ENCODE measurements around the gene SYCP3. TPM values are rescaled to one million over a fixed set of nuclear protein-coding genes. Genes with fewer than 3 reads are reported as not detected.

SYCP3 gene
- total and polyA plus RNA-seq, 2 donors, result 0.76 to 1.4 TPM

DNA sequence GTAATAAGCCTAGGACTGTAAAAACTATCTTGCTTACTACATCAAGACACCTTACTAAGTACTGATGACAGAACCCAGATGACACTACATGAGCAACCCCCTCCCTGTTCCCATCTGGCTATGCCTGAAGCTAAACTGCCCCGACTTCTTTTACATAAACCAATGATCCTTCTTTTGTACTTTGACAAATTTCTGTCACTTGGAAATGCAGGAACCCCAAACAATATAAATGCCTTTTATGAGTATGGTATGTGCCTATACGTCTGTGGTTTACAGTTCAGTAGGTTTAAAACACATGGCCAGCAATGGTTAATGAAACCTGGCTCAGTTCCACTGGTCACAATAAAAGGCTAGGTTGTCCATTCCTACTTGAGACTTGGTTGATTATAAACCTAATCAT is 6.1 kb downstream of the SYCP3 start:
- no peaks in the 10 kb centered on the region for H3K4me1 ChIP-seq (ENCODE audit: control insufficient read depth in 2 of 2, insufficient read depth in 2 of 2, low read length in 2 of 2)
- H3K36me3 ChIP-seq (ENCODE audit: control insufficient read depth in 2 of 2, insufficient read depth in 2 of 2, low read length in 1 of 2), result peaks cover 0 to 3% of the 10 kb centered on the region in 2 donors
- no peaks in the 10 kb centered on the region for H3K9me3 ChIP-seq (ENCODE audit: control insufficient read depth in 2 of 2, insufficient read depth in 1 of 2, low read length in 1 of 2)
- WGBS, result 98% methylated on average over 2 of the region's 2 CpGs
- no peak overlapping the region for H3K4me3 ChIP-seq (ENCODE audit: low read length in 2 of 2)
- no peak for DNase-seq (ENCODE audit: low read depth in 6 of 9, low spot score in 9 of 9)
- no peaks in the 10 kb centered on the region for H3K27me3 ChIP-seq (ENCODE audit: control insufficient read depth in 2 of 2, insufficient read depth in 1 of 2, low read length in 1 of 2)
- no peak overlapping the region for H3K27ac ChIP-seq (ENCODE audit: low read depth in 1 of 2, low read length in 1 of 2)

DNA sequence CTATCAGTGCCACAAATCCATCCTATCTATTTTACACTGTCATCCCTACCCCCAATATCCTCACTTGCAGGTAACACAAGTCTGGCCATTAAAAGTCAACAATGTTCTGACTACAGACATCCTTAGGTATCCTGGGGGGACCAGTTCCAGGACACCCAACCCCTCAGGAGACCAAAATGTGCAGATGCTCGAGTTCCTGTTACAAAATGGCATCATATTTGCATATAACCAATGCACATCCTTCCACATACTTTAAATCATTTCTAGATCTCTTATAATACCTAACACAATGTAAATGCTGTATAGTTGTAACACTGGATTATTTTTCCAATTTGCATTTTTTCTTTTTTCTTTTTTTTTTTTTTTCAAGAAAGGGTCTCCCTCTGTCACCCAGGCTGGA is 6.9 kb downstream of the SYCP3 start:
- no peak for DNase-seq (ENCODE audit: low read depth in 6 of 9, low spot score in 9 of 9)
- no peaks in the 10 kb centered on the region for H3K36me3 ChIP-seq (ENCODE audit: control insufficient read depth in 2 of 2, insufficient read depth in 2 of 2, low read length in 1 of 2)
- WGBS, result 96% methylated on average over 1 of the region's 1 CpG
- no peak overlapping the region for H3K4me3 ChIP-seq (ENCODE audit: low read length in 2 of 2)
- no peak overlapping the region for H3K27ac ChIP-seq (ENCODE audit: low read depth in 1 of 2, low read length in 1 of 2)
- H3K4me1 ChIP-seq (ENCODE audit: control insufficient read depth in 2 of 2, insufficient read depth in 2 of 2, low read length in 2 of 2), result no peaks in the 10 kb centered on the region
- H3K9me3 ChIP-seq (ENCODE audit: control insufficient read depth in 2 of 2, insufficient read depth in 1 of 2, low read length in 1 of 2), result no peaks in the 10 kb centered on the region
- no peaks in the 10 kb centered on the region for H3K27me3 ChIP-seq (ENCODE audit: control insufficient read depth in 2 of 2, insufficient read depth in 1 of 2, low read length in 1 of 2)

DNA sequence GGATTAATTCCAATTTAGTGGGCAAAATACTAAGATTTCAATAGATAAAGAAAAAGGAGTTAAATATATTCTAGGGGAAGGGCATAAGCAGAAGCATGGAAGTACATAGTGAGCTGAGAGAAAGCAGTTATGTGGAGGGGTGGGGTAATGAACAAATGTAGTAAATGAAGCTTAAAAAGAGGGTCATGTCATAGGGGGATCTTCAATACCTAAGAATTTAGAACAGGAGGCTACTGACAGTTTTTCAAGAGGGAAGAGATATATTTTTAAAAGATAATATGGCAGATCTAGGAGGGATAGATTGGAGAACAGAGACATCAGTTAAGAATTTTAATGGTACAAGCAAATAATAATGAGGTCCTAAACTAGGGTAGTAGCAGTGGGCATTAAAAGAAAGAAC is 9.4 kb downstream of the SYCP3 start:
- no peak overlapping the region for H3K4me3 ChIP-seq (ENCODE audit: low read length in 2 of 2)
- H3K36me3 ChIP-seq (ENCODE audit: control insufficient read depth in 2 of 2, insufficient read depth in 2 of 2, low read length in 1 of 2), result no peaks in the 10 kb centered on the region
- H3K4me1 ChIP-seq (ENCODE audit: control insufficient read depth in 2 of 2, insufficient read depth in 2 of 2, low read length in 2 of 2), result no peaks in the 10 kb centered on the region
- no peaks in the 10 kb centered on the region for H3K9me3 ChIP-seq (ENCODE audit: control insufficient read depth in 2 of 2, insufficient read depth in 1 of 2, low read length in 1 of 2)
- H3K27ac ChIP-seq (ENCODE audit: low read depth in 1 of 2, low read length in 1 of 2), result no peak overlapping the region
- no peak for DNase-seq (ENCODE audit: low read depth in 6 of 9, low spot score in 9 of 9)
- no peaks in the 10 kb centered on the region for H3K27me3 ChIP-seq (ENCODE audit: control insufficient read depth in 2 of 2, insufficient read depth in 1 of 2, low read length in 1 of 2)

DNA sequence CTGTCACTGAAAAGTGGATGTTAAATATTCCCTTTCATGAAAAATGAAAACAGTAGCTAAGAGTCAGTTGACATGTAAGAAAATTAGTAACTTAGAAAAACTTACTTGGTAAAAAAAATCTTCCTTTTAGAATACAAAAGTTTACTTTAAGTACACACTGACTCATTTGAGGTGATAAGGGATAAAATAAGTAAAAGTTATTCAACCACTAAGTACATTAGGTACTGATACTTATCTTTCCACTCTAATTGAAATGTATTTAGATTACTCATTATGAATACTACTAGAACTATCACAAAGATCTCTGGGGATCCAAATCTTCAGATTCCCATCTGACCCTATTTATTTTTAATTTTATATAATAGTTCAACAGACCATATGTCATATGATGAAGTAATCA is 12.2 kb downstream of the SYCP3 start:
- Histone ChIP-seq H3K27ac (ENCODE audit: low read depth in 1 of 2, low read length in 1 of 2) (no peak overlapping the region), H3K36me3 (ENCODE audit: control insufficient read depth in 2 of 2, insufficient read depth in 2 of 2, low read length in 1 of 2) (no peaks in the 10 kb centered on the region), H3K27me3 (ENCODE audit: control insufficient read depth in 2 of 2, insufficient read depth in 1 of 2, low read length in 1 of 2) (no peaks in the 10 kb centered on the region), H3K4me3 (ENCODE audit: low read length in 2 of 2) (no peak overlapping the region), H3K4me1 (ENCODE audit: control insufficient read depth in 2 of 2, insufficient read depth in 2 of 2, low read length in 2 of 2) (no peaks in the 10 kb centered on the region), H3K9me3 (ENCODE audit: control insufficient read depth in 2 of 2, insufficient read depth in 1 of 2, low read length in 1 of 2) (no peaks in the 10 kb centered on the region)
- DNase-seq (ENCODE audit: low read depth in 6 of 9, low spot score in 9 of 9), result no peak

GRCh38 chr12:101722392-101722791 is 16.9 kb downstream of the SYCP3 start:
- no peaks in the 10 kb centered on the region for H3K27me3 ChIP-seq (ENCODE audit: control insufficient read depth in 2 of 2, insufficient read depth in 1 of 2, low read length in 1 of 2)
- no peak for DNase-seq (ENCODE audit: low read depth in 6 of 9, low spot score in 9 of 9)
- no peaks in the 10 kb centered on the region for H3K4me1 ChIP-seq (ENCODE audit: control insufficient read depth in 2 of 2, insufficient read depth in 2 of 2, low read length in 2 of 2)
- no peak overlapping the region for H3K4me3 ChIP-seq (ENCODE audit: low read length in 2 of 2)
- H3K36me3 ChIP-seq (ENCODE audit: control insufficient read depth in 2 of 2, insufficient read depth in 2 of 2, low read length in 1 of 2), result no peaks in the 10 kb centered on the region
- 98% methylated on average over 4 of the region's 4 CpGs for WGBS
- H3K9me3 ChIP-seq (ENCODE audit: control insufficient read depth in 2 of 2, insufficient read depth in 1 of 2, low read length in 1 of 2), result no peaks in the 10 kb centered on the region
- no peak overlapping the region for H3K27ac ChIP-seq (ENCODE audit: low read depth in 1 of 2, low read length in 1 of 2)

DNA sequence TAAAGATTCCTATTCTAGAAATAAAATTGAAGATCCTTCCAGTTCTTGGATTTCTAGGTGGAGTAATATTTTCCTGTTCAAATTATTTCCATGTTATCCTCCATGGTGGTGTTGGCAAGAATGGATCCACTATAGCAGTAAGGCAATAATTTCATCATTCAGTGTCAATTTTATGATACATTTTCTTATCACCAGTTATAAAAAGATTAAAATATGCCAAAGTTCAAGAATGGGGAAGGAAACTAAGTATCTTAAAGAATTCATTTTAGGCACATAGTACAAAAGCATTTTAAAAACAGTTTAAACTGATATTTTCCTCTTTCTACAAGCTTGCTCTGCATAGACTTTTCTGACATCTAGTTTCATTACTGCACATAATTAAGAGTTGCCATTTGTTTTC is 19.1 kb downstream of the SYCP3 start:
- Histone ChIP-seq H3K9me3 (ENCODE audit: control insufficient read depth in 2 of 2, insufficient read depth in 1 of 2, low read length in 1 of 2) (no peaks in the 10 kb centered on the region), H3K4me3 (ENCODE audit: low read length in 2 of 2) (no peak overlapping the region), H3K27me3 (ENCODE audit: control insufficient read depth in 2 of 2, insufficient read depth in 1 of 2, low read length in 1 of 2) (no peaks in the 10 kb centered on the region), H3K27ac (ENCODE audit: low read depth in 1 of 2, low read length in 1 of 2) (no peak overlapping the region), H3K36me3 (ENCODE audit: control insufficient read depth in 2 of 2, insufficient read depth in 2 of 2, low read length in 1 of 2) (no peaks in the 10 kb centered on the region), H3K4me1 (ENCODE audit: control insufficient read depth in 2 of 2, insufficient read depth in 2 of 2, low read length in 2 of 2) (no peaks in the 10 kb centered on the region)
- no peak for DNase-seq (ENCODE audit: low read depth in 6 of 9, low spot score in 9 of 9)

GRCh38 chr12:101719566-101719965 is 19.7 kb downstream of the SYCP3 start:
- no peaks in the 10 kb centered on the region for H3K4me1 ChIP-seq (ENCODE audit: control insufficient read depth in 2 of 2, insufficient read depth in 2 of 2, low read length in 2 of 2)
- no peaks in the 10 kb centered on the region for H3K9me3 ChIP-seq (ENCODE audit: control insufficient read depth in 2 of 2, insufficient read depth in 1 of 2, low read length in 1 of 2)
- H3K27me3 ChIP-seq (ENCODE audit: control insufficient read depth in 2 of 2, insufficient read depth in 1 of 2, low read length in 1 of 2), result no peaks in the 10 kb centered on the region
- H3K4me3 ChIP-seq (ENCODE audit: low read length in 2 of 2), result no peak overlapping the region
- H3K27ac ChIP-seq (ENCODE audit: low read depth in 1 of 2, low read length in 1 of 2), result no peak overlapping the region
- no peaks in the 10 kb centered on the region for H3K36me3 ChIP-seq (ENCODE audit: control insufficient read depth in 2 of 2, insufficient read depth in 2 of 2, low read length in 1 of 2)
- no peak for DNase-seq (ENCODE audit: low read depth in 6 of 9, low spot score in 9 of 9)

DNA sequence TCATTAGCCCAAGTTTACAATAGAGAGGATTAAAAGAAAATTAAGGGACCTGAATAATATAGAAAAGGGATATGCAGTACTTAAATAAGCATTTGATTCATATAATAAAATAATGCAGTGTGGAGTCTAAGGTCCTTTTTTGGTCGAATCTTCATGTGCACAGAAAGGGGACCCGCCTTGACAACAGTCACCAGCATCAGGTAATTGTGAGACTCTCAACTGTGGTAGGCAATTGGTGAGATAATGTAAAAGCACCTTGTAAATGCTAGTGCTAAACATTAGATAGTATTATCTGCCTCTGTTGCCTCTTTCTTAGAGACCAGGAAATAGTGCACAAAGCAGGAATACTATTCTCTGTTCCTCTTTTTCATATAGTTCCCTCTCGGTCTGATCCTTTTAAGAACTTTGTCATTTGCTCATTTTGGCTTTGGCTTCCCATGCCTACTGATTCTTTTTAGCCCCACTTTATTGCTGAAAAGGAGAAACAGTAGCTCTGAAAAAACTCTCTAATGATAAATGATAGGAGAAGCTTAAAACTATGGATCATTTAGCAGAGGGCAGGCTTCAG is 24.3 kb downstream of the SYCP3 start:
- no peak overlapping the region for H3K4me3 ChIP-seq (ENCODE audit: low read length in 2 of 2)
- H3K36me3 ChIP-seq (ENCODE audit: control insufficient read depth in 2 of 2, insufficient read depth in 2 of 2, low read length in 1 of 2), result no peaks in the 10 kb centered on the region
- no peak overlapping the region for H3K27ac ChIP-seq (ENCODE audit: low read depth in 1 of 2, low read length in 1 of 2)
- H3K9me3 ChIP-seq (ENCODE audit: control insufficient read depth in 2 of 2, insufficient read depth in 1 of 2, low read length in 1 of 2), result no peaks in the 10 kb centered on the region
- 85% methylated on average over 3 of the region's 3 CpGs for WGBS
- DNase-seq (ENCODE audit: low read depth in 6 of 9, low spot score in 9 of 9), result no peak
- H3K27me3 ChIP-seq (ENCODE audit: control insufficient read depth in 2 of 2, insufficient read depth in 1 of 2, low read length in 1 of 2), result no peaks in the 10 kb centered on the region
- H3K4me1 ChIP-seq (ENCODE audit: control insufficient read depth in 2 of 2, insufficient read depth in 2 of 2, low read length in 2 of 2), result no peaks in the 10 kb centered on the region

- Histone ChIP-seq H3K4me3 (ENCODE audit: low read length in 2 of 2) (no peak overlapping the region), H3K27me3 (ENCODE audit: control insufficient read depth in 2 of 2, insufficient read depth in 1 of 2, low read length in 1 of 2) (no peaks in the 10 kb centered on the region), H3K27ac (ENCODE audit: low read depth in 1 of 2, low read length in 1 of 2) (no peak overlapping the region), H3K9me3 (ENCODE audit: control insufficient read depth in 2 of 2, insufficient read depth in 1 of 2, low read length in 1 of 2) (no peaks in the 10 kb centered on the region), H3K4me1 (ENCODE audit: control insufficient read depth in 2 of 2, insufficient read depth in 2 of 2, low read length in 2 of 2) (peaks cover 0 to 3% of the 10 kb centered on the region in 2 donors), H3K36me3 (ENCODE audit: control insufficient read depth in 2 of 2, insufficient read depth in 2 of 2, low read length in 1 of 2) (no peaks in the 10 kb centered on the region)
- 99% methylated on average over 2 of the region's 2 CpGs for WGBS
- no peak for DNase-seq (ENCODE audit: low read depth in 6 of 9, low spot score in 9 of 9)
Observed at GRCh38 chr12:101713930-101714329, 25.3 kb downstream of the SYCP3 start.

All from thymus (tissue), 11 donors.